Stimulated activated CD4-positive, alpha-beta T cell treated with anti-CD3 and anti-CD28 coated beads, Interleukin-4, amount 100 ng/mL, for 48 hours (primary cell): ENCODE data around the gene ANKRD22.
"Not testable (repeated sequence)": the region's sequence is repeated elsewhere in the genome, so short reads cannot be mapped to it uniquely, and the experiment has no call there.

Experiments
- DNase-seq, 2 donors: peaks; one replicate each; pipeline ENCODE4 v3.0.0-alpha.2; 2020; ENCODE audit warnings: low read depth in 2 of 2

The ANKRD22 gene

GRCh38 chr10:88837632-88838031 lies 14.0 kb downstream of the ANKRD22 start:
- DNase-seq, result not testable (repeated sequence)

- DNase-seq, result no peak
Observed at GRCh38 chr10:88835910-88836221, 15.8 kb downstream of the ANKRD22 start.

GRCh38 chr10:88835096-88835909 lies 16.3 kb downstream of the ANKRD22 start:
- peak; percentile 77 to 84 for DNase-seq

GRCh38 chr10:88833723-88834122 lies 17.9 kb downstream of the ANKRD22 start:
- no peak for DNase-seq

- DNase-seq, result no peak
Observed at GRCh38 chr10:88833156-88833555, 18.5 kb downstream of the ANKRD22 start.

GRCh38 chr10:88832376-88832775 lies 19.3 kb downstream of the ANKRD22 start:
- DNase-seq, result no peak

- peak; percentile 16 to 23 for DNase-seq
Observed at GRCh38 chr10:88831709-88832108, 19.9 kb downstream of the ANKRD22 start.

GRCh38 chr10:88830643-88831268 lies 20.9 kb downstream of the ANKRD22 start:
- no peak for DNase-seq

- DNase-seq, result no peak
Observed at GRCh38 chr10:88828310-88828709, 23.3 kb downstream of the ANKRD22 start.

GRCh38 chr10:88827671-88828070 lies 24.0 kb downstream of the ANKRD22 start:
- no peak for DNase-seq

GRCh38 chr10:88826388-88826787 lies 25.3 kb downstream of the ANKRD22 start:
- DNase-seq, result no peak

GRCh38 chr10:88820748-88821401 lies 30.8 kb downstream of the ANKRD22 start:
- no peak for DNase-seq

GRCh38 chr10:88819290-88819689 lies 32.4 kb downstream of the ANKRD22 start:
- no peak for DNase-seq

- DNase-seq, result no peak
Observed at GRCh38 chr10:88813200-88813599, 38.4 kb downstream of the ANKRD22 start.

GRCh38 chr10:88810196-88810961 lies 41.3 kb downstream of the ANKRD22 start:
- DNase-seq, result no peak

GRCh38 chr10:88809621-88810020 lies 42.0 kb downstream of the ANKRD22 start:
- no peak for DNase-seq

- DNase-seq, result no peak
Observed at GRCh38 chr10:88805924-88806323, 45.7 kb downstream of the ANKRD22 start.

GRCh38 chr10:88805361-88805760 lies 46.3 kb downstream of the ANKRD22 start:
- no peak for DNase-seq

GRCh38 chr10:88804083-88804812 lies 47.4 kb downstream of the ANKRD22 start:
- DNase-seq, result no peak

- no peak for DNase-seq
Observed at GRCh38 chr10:88803641-88804040, 48.0 kb downstream of the ANKRD22 start.

GRCh38 chr10:88802523-88803285 lies 48.9 kb downstream of the ANKRD22 start, which contains the start of gene LIPM:
TSS of gene LIPM (plus strand) at chr10:88802730. CDS start at chr10:88802897, 167 bp downstream.
- DNase-seq, result no peak
